Sigmoid colon (tissue), 4 donors: Measurements from ENCODE around the gene SPATA24.

Experiments
- CTCF ChIP-seq, 4 experiments: fragments of 450-650 bp in 3 of 4; fragments of 200-600 bp in 1 of 4; IDR thresholded peaks; one replicate each; pipeline ENCODE4 v1.5.1; 2016 to 2019; ENCODE audit warnings: antibody characterized with exemption in 4 of 4, mild to moderate bottlenecking in 3 of 4, moderate library complexity in 2 of 4
- EP300 ChIP-seq, 4 donors: sonication (generic); formaldehyde crosslinking; IDR thresholded peaks; one replicate each; pipeline ENCODE4 v1.6.1; 2017; ENCODE audit warnings: antibody characterized with exemption in 4 of 4
- POLR2A ChIP-seq, 2 donors: fragments of 450-650 bp; IDR thresholded peaks; one replicate each; pipeline ENCODE4 v1.6.1; 2016; ENCODE audit warnings: antibody characterized with exemption in 2 of 2, mild to moderate bottlenecking in 2 of 2, moderate library complexity in 2 of 2
- POLR2AphosphoS5 ChIP-seq, 4 donors: sonication (generic); formaldehyde crosslinking; IDR thresholded peaks; one replicate each; pipeline ENCODE4 v1.6.1; 2017; ENCODE audit warnings: antibody characterized with exemption in 4 of 4

GRCh38 chr5:139385061-139386049 lies 18.5 kb downstream of the SPATA24 start:
- TF ChIP-seq CTCF (IDR thresholded peaks at IDR 0.05), result no peak
- TF ChIP-seq POLR2A (IDR thresholded peaks at IDR 0.05), result no peak
- TF ChIP-seq EP300 (IDR thresholded peaks at IDR 0.05), result no peak
- TF ChIP-seq POLR2AphosphoS5 (IDR thresholded peaks at IDR 0.05), result no peak
